ENCODE results near the gene TRERF1.
"Not testable (repeated sequence)": the region's sequence is repeated elsewhere in the genome, so short reads cannot be mapped to it uniquely, and the experiment has no call there.

- TF ChIP-seq ZFP30 (CRISPR knock-in tag; IDR thresholded peaks at IDR 0.05); ZFP3 (CRISPR knock-in tag; IDR thresholded peaks at IDR 0.05); CREB5 (CRISPR knock-in tag; IDR thresholded peaks at IDR 0.05; ENCODE audit: low read depth); RARB (CRISPR knock-in tag; IDR thresholded peaks at IDR 0.05); ZNF70 (CRISPR knock-in tag; IDR thresholded peaks at IDR 0.05); BACH2 (CRISPR knock-in tag; IDR thresholded peaks at IDR 0.05; ENCODE audit: borderline replicate concordance); ESRRG (CRISPR knock-in tag; IDR thresholded peaks at IDR 0.05); ISL1 (CRISPR knock-in tag; IDR thresholded peaks at IDR 0.05); ARNTL (CRISPR knock-in tag; IDR thresholded peaks at IDR 0.05; ENCODE audit: borderline replicate concordance, low read depth); PATZ1 (CRISPR knock-in tag; IDR thresholded peaks at IDR 0.05; ENCODE audit: borderline replicate concordance); ZNF8 (CRISPR knock-in tag; IDR thresholded peaks at IDR 0.05); CSDC2 (CRISPR knock-in tag; IDR thresholded peaks at IDR 0.05): not testable (repeated sequence)
- 0 out of 2 replicates have a peak, but pooled peaks have one; percentile 32 for TF ChIP-seq GLIS3 (CRISPR knock-in tag; IDR thresholded peaks at IDR 0.05)
Measured at GRCh38 chr6:42202131-42202915, 249.4 kb downstream of the TRERF1 start.
